Peyer's patch (tissue), 4 donors: ENCODE results near the gene CEBPB.

ENCODE experiments used
- CTCF ChIP-seq, 6 experiments: fragments of 450-650 bp in 4 of 6; fragments of 200-600 bp in 2 of 6; sonication (generic) in 1 of 6; IDR thresholded peaks; one replicate each; pipeline ENCODE4 v1.5.1; 2017 to 2019; ENCODE audit warnings: antibody characterized with exemption in 6 of 6, mild to moderate bottlenecking in 3 of 6, moderate library complexity in 1 of 6
- POLR2A ChIP-seq, 2 donors: fragments of 450-650 bp; IDR thresholded peaks; one replicate each; pipeline ENCODE4 v1.5.1; 2017; ENCODE audit warnings: antibody characterized with exemption in 2 of 2, mild to moderate bottlenecking in 2 of 2, moderate library complexity in 2 of 2

- TF ChIP-seq CTCF (IDR thresholded peaks at IDR 0.05): no peak
- TF ChIP-seq POLR2A (IDR thresholded peaks at IDR 0.05): no peak
Measured at GRCh38 chr20:50202677-50203076, 12.0 kb downstream of the CEBPB start.
